NCI-H1417 (cell line): ENCODE data around the gene LGR6.
A peak's percentile ranks its signal among the peaks of the same experiment; 100 is the strongest.
"Not testable (repeated sequence)": the region's sequence is repeated elsewhere in the genome, so short reads cannot be mapped to it uniquely, and the experiment has no call there.

ENCODE experiments used
- DNase-seq, 3 experiments: peaks; one replicate each; lab custom pipeline; 2025; lab: John Stamatoyannopoulos, UW

The LGR6 gene, protein sequence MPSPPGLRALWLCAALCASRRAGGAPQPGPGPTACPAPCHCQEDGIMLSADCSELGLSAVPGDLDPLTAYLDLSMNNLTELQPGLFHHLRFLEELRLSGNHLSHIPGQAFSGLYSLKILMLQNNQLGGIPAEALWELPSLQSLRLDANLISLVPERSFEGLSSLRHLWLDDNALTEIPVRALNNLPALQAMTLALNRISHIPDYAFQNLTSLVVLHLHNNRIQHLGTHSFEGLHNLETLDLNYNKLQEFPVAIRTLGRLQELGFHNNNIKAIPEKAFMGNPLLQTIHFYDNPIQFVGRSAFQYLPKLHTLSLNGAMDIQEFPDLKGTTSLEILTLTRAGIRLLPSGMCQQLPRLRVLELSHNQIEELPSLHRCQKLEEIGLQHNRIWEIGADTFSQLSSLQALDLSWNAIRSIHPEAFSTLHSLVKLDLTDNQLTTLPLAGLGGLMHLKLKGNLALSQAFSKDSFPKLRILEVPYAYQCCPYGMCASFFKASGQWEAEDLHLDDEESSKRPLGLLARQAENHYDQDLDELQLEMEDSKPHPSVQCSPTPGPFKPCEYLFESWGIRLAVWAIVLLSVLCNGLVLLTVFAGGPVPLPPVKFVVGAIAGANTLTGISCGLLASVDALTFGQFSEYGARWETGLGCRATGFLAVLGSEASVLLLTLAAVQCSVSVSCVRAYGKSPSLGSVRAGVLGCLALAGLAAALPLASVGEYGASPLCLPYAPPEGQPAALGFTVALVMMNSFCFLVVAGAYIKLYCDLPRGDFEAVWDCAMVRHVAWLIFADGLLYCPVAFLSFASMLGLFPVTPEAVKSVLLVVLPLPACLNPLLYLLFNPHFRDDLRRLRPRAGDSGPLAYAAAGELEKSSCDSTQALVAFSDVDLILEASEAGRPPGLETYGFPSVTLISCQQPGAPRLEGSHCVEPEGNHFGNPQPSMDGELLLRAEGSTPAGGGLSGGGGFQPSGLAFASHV

DNA sequence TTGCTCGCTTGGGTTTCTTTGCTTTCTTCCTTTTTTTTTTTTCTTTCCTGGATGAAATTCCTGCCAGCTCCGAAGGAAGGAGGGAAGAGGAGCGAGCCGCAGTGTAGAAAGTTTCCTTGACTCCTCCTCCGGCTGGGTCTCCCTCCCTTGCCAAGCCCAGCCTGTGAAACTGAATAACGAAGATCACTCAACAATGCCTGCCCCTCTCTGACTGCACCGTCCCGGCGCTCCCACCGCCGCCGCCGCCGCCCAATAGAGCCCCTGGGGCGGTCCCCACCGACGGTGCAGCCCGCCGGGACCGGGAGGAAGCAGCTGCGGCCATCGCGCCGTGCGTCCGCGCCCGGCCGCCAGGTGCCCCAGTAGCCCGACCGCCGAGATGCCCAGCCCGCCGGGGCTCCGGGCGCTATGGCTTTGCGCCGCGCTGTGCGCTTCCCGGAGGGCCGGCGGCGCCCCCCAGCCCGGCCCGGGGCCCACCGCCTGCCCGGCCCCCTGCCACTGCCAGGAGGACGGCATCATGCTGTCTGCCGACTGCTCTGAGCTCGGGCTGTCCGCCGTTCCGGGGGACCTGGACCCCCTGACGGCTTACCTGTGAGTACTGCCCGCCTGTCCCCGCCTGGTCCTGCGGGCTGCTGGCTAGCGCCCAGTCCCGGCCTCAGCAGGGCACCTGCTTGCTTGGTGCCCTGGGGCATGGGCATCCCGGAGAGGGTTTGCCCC lies at the start of gene LGR6:
TSS of gene LGR6 (plus strand) at position 186 of the 714 bp plus-strand sequence. CDS start at position 377, 191 bp downstream.
- DNase-seq, result peak in 2 of 3 experiments; percentile 41 to 48

DNA sequence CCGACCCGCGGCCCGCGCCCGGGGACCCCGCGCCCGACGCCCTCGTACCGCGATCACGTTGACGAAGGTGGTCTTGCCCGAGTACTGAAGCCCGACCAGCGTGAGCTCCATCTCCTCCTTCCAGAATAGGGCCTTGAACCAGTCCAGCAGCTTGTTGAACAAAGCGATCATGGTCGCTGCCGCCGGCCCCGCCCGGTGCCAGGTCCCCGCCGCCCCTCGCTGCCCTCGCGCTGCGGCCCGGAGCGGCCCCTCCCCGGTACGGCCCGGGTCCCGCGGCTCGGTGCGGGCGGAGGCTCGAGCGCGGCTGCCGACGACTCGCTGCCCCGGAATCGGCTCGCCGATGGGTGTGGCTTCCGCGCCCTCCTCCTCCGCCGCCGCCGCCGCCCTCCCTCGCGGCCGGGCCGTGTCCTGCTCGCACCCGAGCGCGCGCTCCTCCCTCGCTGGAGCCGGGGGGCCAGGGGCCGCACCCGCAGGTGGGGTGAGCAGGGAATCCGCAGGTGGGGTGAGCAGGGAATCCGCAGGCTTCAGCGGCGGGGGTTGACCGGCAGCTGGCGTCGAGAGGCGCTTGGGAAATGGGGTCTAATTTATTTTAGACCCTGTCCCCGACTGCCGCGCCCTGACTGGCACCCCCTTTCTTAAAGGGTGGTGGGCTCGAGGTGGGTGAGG lies 49.1 kb upstream of the LGR6 start, which contains the start of gene ARL8A:
TSS of gene ARL8A (minus strand) at position 336 of the 666 bp plus-strand sequence. CDS start at position 171, 165 bp downstream.
- peak; percentile 64 to 72 (median 66) for DNase-seq

DNA sequence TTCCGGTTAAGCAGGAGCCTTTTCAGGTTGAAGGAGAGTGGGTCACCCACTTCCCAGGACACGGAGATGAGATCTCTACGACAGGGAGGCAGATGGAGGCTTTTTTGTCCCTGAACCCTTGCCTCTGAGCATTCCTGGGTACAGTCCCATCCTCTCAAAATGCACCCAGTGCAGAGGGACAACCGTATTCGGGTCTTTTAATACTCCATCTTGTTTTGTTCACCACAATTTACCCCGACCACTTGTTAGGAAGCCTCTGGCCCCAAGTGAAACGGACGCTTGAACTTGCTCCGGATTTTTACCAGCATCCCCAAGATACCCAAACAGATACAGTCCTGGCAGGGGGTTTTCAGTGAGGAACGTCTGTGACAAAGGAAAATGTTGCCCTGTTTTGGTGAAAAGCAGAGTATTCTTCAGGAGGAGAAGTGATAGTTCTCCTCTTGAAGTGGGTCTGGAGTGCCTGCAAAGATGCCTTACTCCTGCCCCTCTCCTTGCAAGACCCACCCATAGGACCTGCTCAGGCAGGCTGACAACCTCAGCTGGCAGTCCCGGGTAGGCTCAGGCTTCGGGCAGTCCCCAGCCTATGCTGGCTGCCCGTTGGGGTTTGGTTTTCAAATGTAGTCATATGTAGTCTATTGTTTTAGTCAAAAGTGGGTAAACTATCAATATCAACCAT lies 48.4 kb upstream of the LGR6 start:
- DNase-seq, result peak in 1 of 3 experiments; percentile 51

DNA sequence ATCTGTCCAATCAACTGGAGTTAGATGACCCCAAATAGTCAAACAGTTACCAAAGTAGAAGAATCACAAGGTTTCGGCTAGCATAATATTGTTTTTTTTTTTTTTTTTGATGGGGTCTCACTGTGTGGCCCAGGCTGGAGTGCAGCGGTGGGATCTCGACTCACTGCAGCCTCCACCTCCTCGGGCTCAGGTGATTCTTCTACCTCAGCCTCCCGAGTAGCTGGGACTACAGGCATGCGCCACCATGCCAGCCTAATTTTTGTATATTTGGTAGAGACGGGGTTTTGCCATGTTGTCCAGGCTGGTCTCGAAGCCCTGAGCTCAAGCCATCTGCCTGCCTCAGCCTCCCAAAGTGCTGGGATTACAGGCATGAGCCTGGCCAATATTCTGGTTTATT lies 47.9 kb upstream of the LGR6 start:
- DNase-seq, result not testable (repeated sequence)

DNA sequence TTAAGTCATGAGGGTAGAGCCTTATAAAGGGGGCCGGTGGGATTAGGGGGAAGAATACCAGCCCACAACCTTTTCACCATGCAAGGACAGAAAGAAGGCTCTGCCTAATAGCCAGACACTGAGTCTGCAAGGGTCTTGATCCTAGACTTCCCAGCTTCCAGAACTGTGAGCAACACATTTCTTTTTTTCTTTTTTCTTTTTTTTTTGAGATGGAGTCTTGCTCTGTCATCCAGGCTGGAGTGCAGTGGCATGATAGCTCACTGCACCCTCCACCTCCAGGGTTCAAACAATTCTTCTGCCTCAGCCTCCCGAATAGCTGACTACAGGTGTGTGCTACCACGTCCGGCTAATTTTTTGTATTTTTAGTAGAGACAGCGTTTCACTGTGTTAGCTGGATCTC lies 47.3 kb upstream of the LGR6 start:
- no peak for DNase-seq

DNA sequence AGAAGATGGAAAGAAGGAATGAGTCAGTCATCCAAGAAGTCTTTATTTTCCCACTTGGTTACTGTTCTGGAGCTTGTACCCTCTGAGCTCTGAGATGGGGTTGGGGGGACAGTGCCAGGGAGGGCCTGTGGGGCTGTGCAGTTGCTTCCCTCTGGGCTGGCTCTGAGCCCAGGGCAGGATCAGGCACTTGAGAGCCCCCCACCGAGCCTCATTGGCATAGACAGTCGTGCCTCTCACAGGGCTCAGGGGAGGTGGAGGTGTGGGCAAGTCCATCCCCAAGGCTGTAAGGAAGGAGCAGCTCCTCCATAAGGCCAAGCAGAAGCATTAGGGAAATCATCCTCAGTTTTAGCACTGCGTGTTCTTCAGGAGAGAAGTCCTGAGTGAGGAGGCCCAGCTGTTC lies 46.6 kb upstream of the LGR6 start:
- DNase-seq, result peak in 1 of 3 experiments; percentile 25

DNA sequence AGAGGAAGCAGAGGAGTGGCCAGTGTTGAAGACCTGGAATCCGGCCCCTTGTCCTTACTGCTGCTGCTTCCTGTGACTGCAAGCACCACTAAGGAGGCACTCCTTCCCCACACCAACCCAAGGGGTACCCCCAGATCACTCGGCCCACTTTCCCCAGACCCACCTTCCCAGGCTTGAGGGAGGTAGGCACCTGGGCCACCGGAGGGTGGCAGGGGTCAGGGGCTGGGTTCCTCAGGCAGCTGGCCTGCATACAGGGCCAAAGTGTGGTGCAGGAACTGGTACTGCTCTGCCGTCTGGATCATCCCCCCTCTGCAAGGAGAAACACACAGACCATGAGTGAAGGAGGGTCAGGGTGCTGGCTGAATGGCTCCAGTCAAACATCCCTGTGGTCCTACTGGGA lies 45.2 kb upstream of the LGR6 start:
- DNase-seq, result no peak

DNA sequence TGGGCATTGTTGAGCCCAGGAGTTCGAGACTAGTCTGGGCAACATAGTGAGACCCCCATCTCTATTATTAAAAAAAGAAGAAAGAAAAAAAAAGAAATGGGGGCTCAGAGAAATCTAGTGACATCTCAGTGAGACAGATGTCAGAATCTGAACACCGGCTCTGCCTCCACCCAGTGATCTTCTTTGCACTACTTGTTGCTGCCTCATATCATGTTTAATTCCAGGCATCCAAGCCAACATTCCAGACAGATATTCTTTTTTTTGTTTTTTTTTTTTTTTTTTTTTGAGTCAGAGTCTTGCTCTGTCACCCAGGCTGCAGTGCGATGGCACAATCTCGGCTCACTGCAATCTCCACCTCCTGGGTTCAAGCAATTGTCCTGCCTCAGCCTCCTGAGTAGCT lies 44.0 kb upstream of the LGR6 start:
- DNase-seq, result no peak

DNA sequence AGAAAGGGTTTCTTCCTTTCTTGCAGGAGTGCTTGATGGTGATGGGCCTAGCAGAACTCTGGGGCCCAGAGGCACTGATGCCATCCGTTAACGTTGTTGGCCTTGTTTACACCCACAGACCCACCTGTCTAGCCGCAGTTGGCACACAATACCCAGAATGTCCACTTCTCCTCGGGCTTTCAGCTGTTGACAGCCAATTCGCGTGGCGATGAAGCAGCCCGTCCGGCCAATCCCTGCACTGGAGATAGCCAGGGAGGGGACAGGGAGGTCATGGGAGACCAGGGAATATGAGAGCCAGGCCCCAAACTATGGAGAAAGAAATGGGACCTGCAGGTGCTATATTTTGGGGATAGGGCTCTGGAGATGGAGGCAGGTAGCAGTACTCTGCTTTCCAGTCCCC lies 43.4 kb upstream of the LGR6 start:
- no peak for DNase-seq

DNA sequence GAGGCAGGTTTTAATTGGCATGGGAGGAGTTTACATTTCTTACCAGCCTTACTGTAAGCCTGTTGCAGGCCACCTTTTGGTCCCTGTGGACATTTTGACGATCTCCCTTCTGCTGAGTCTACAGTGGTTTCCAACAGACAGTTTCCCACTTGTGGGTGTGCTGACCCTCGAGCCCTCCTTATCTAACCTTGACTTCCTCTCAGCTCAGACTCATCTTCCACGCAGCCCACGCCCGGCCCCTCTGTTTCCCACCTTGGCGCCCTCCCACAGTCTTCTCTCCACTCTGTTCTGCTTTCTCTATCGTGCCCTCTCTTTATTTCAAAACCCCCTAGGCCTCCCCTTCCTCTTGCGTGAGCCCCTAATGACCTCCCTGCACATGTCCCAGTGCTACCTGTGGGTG lies 43.0 kb upstream of the LGR6 start:
- DNase-seq, result no peak

DNA sequence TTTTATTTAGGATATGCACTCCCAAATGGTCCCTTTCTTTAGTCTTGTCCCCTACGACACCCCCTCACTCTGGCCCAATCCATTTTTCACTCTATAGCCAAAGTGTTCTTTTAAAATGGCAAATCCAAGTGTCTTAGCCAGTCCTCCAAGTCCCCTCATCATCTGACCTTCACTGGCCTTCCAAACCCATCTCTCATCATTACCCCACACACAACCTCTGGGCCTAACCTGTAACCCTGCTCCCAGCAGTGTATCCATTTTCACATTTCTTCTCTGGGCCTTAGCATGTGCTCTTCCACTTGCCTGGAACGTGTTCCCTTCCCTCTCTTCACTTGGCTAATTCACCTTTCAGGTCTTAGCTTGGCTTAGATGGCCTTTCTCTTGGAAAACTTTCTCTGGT lies 42.6 kb upstream of the LGR6 start:
- no peak for DNase-seq

DNA sequence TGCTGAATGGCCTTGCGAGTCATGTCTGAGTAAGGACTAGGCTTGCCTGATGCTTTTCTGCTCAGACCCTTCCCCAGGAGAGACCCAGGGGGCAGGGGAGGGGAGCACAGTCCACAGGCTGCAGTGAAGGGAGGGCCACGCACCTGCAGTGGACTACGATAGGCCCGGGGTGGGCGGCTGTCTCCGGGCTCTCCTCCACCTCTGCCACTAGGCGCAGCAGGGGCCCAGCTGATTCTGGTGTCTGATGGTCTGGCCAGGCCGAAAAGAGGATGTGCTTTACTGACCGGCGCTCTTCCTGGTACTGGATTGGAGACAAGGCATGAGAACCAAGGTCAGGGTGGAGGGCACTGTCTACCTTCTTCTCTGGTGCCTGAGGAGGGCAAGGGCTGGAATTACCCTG lies 41.2 kb upstream of the LGR6 start:
- DNase-seq, result no peak

DNA sequence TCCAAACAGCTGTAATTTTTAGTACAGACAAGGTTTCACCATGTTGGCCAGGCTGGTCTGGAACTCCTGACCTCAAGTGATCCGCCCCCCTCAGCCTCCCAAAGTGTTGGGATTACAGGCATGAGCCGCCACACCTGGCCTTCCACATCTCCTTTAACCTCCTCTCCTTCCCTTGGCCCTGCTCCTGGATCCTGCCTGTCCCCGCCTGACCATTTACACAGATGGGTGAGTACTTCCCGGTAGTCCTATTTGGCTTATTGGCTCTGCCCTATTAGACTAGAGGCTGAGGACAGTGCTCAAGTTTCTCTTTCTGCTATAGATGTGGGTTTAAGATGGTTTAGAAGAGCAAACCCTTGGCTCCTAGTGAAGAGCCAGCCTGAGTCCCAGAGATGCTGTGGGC lies 40.3 kb upstream of the LGR6 start:
- DNase-seq, result no peak

DNA sequence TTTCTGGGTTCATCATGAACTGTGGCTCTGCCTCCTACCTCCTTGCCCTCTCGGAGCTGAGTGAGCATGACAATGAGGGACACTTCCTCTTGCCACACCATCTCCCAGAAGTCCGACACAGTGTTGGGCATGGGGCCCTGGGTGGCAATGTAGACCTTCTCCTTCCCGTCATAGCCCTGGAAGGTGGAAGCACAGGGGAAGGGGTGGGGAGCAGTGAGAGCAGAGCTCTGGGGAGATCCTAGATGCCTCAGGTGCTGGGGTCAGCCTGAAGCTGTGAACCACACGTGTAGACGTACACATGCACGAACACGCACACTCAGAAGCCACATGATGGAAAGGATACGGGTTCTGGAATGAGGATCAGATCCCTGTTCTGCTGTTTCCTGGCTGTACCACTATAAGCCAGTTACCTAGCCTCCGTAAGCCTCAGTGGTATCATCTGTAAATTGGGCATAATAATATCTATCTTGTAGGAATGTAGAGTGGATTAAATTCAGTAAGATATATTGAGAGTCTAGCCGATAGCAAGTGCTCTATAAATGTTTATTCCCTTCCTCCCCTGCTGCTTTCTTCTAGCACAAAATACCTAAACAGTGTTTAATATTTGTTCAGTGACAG lies 39.3 kb upstream of the LGR6 start:
- DNase-seq, result no peak

DNA sequence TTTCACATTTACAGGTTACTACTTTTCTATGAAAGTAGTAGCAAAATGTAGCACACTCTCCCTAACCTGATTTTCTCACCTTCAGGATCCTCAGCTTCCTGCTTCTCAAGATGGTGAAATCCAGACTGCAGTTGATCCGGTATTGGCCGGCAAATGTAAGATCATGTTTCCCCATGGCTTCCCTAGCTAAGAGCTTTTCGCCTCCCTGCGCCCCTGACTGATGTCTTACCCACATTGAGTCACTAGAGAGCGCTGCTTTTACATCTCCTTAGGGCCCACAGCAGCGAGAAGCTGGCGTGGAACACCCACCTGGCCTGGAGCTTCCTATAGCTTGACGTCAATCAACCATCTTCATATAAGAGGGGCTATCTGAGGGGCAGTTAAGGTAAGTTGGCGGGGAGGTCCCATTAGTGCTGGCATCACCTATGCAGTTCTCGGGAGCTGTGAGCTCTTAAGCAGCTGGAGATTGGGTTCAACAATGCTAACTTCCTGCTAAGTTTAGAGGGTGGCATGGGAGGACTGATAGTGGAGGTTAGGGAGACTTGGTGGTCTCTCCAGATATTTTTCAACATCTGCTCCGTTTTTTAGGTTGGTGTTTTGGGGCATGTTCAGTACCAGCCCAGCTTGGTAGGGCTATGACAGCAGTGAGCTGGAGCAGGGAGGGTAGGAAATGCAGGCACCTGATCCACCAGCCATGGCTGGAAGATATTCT lies 38.7 kb upstream of the LGR6 start:
- DNase-seq, result peak in 2 of 3 experiments; percentile 30 to 92

DNA sequence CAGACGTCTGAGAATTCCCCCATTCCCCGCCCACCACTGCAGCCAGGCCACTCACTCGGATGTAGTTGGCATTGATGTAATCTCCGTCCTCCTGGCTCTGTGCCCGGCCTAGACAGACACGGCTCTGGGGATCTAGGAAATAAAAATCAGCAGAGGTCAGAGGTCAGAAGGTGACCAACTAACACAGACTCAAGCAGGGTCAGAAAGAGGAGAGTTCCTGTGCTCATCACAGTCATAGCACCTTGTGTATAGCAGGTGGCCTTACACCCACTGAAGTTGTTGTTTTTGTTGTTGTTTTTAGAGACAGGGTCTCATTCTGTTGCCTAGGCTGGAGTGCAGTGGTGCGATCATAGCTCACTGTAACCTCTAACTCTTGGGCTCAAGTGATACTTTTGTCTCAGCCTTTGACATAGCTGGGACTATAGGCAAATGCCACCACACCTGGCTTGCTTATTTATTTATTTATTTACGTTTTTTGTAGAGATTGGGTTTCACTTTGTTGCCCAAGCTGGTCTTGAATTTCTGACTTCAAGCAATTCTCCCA lies 38.0 kb upstream of the LGR6 start:
- DNase-seq, result peak in 1 of 3 experiments; percentile 15

DNA sequence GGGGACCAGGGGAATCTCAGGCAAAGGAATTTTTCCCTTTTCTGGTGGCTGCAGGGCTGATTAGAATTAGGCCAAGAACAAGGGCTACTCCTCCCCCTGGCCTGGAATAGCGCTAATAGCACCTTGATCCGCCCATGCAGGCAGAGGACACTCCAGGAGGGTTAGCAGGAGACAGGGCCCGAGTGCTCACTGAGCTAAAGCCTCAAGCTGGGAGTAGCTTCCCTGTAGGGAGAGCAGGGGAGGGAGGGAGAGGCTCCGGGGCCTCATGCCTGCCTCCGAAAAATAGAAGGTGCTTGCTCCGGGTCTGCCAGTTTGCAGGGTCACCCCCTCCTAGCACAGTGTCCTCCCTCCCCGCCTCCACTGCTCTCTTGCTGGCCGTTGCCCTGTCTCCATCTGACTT lies 37.0 kb upstream of the LGR6 start:
- no peak for DNase-seq

DNA sequence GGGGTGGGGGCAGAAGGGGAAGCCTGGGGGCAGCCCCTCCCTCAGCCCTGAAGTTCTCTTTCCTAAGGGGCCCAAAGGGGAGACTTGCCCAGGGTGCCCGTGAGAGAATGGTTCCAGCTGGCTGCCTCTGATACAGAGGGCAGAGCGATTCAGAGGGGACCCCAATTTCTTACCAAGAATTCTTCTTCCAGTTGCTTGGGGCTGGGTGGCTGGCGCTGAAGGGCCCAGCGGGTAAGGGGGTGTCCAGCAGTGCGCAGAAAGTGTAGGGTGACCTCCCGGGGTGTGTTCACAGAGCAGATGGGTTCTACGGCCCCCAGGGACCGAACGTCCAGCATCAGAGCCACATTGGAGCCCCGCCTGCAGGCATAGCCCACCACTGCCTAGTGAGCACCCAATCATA lies 35.7 kb upstream of the LGR6 start:
- DNase-seq, result no peak

DNA sequence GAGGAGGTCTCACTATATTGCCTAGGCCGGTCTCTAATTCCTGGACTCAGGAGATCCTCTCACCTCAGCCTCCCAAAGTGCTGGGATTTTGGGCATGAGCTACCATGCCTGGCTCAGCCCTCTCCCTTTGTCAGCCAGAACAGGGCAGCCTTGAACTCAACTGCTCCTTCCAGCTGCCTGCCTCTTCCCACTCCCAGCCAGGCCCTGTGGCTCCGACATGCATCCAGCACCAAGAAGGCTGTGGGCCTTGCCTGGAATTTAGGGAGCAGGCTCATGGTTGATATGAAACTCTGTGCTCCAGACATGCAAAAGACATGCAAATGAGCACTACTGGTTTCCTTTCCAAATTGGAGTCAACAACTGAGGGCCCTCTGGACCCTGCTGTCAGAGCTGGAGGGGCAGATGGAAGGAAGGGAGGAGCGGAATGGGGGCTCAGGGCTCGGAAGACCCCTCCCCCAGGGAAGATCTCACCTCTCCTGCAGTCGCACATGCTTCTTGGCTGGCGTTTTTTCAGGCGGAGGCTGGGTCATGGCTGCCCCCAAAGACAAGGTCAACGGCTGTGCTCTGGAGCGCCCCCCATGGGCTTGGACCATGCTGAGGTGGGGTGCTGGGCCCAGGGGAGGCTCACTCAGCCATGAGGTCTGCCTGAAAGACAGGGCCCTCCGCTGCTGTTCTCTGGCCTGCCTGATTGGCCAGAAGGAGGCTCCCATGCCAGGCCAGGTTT lies 34.6 kb upstream of the LGR6 start:
- no peak for DNase-seq
